HG03045 (cell line): Measurements from ENCODE around the gene DQX1.
A peak's percentile ranks its signal among the peaks of the same experiment; 100 is the strongest.
"Not testable (repeated sequence)": the region's sequence is repeated elsewhere in the genome, so short reads cannot be mapped to it uniquely, and the experiment has no call there.

Experiments used
- ATAC-seq: cut with Tn5 transposase; IDR thresholded peaks from one replicate; pipeline ENCODE4 v1.9.1; 2021; ENCODE audit warnings: mild to moderate bottlenecking, moderate library complexity; ENCODE audit not compliant: unreplicated experiment

The DQX1 gene

GRCh38 chr2:74525717-74526648 lies at the start of gene DQX1:
TSS of gene DQX1 (minus strand) at chr2:74526231. CDS start at chr2:74525729, 502 bp downstream.
- ATAC-seq: no peak

GRCh38 chr2:74575320-74575719 lies 49.3 kb upstream of the DQX1 start:
- no peak for ATAC-seq

GRCh38 chr2:74573747-74574562 lies 47.9 kb upstream of the DQX1 start:
- ATAC-seq: no peak

- ATAC-seq: no peak
Observed at GRCh38 chr2:74572178-74572925, 46.3 kb upstream of the DQX1 start.

- peak; percentile 60 for ATAC-seq
Observed at GRCh38 chr2:74571058-74571457, 45.0 kb upstream of the DQX1 start.

- no peak for ATAC-seq
Observed at GRCh38 chr2:74569686-74570085, 43.7 kb upstream of the DQX1 start.

- no peak for ATAC-seq
Observed at GRCh38 chr2:74567881-74568280, 41.9 kb upstream of the DQX1 start.

GRCh38 chr2:74566754-74567085 lies 40.7 kb upstream of the DQX1 start:
- ATAC-seq: no peak

- no peak for ATAC-seq
Observed at GRCh38 chr2:74566076-74566753, 40.2 kb upstream of the DQX1 start.

- ATAC-seq: no peak
Observed at GRCh38 chr2:74564222-74564621, 38.2 kb upstream of the DQX1 start.

- no peak for ATAC-seq
Observed at GRCh38 chr2:74562126-74562775, 36.2 kb upstream of the DQX1 start.

- ATAC-seq: not testable (repeated sequence)
Observed at GRCh38 chr2:74561022-74561421, 35.0 kb upstream of the DQX1 start.

GRCh38 chr2:74560591-74560990 lies 34.6 kb upstream of the DQX1 start:
- ATAC-seq: no peak

- no peak for ATAC-seq
Observed at GRCh38 chr2:74559912-74560311, 33.9 kb upstream of the DQX1 start.

- ATAC-seq: no peak
Observed at GRCh38 chr2:74558284-74559230, 32.5 kb upstream of the DQX1 start.

- no peak for ATAC-seq
Observed at GRCh38 chr2:74556831-74557370, 30.9 kb upstream of the DQX1 start.

- no peak for ATAC-seq
Observed at GRCh38 chr2:74556159-74556558, 30.1 kb upstream of the DQX1 start.

GRCh38 chr2:74555610-74556103 lies 29.6 kb upstream of the DQX1 start:
- no peak for ATAC-seq
